Body of pancreas (tissue), 4 donors: Measurements from ENCODE around the gene KRT81.
A peak's percentile ranks its signal among the peaks of the same experiment; 100 is the strongest.
"Not testable (repeated sequence)": the region's sequence is repeated elsewhere in the genome, so short reads cannot be mapped to it uniquely, and the experiment has no call there.

ENCODE experiments used
- CTCF ChIP-seq, 7 experiments: fragments of 450-650 bp in 4 of 7; fragments of 200-600 bp in 3 of 7; sonication (generic) in 3 of 7; IDR thresholded peaks; one replicate each; pipeline ENCODE4 v1.5.1; 2016 to 2019; ENCODE audit warnings: antibody characterized with exemption in 7 of 7
- POLR2A ChIP-seq, 3 donors: fragments of 450-650 bp; IDR thresholded peaks; one replicate each; pipeline ENCODE4 v1.6.1; 2016; ENCODE audit warnings: antibody characterized with exemption in 3 of 3, mild to moderate bottlenecking in 2 of 3

- TF ChIP-seq CTCF (IDR thresholded peaks at IDR 0.05) = peak in 4 of 7 experiments; percentile 11 to 21 (median 14)
- not testable (repeated sequence) for TF ChIP-seq POLR2A (IDR thresholded peaks at IDR 0.05)
These were observed 24.4 kb upstream of the KRT81 start for GRCh38 chr12:52315721-52316120.
